Right hindlimb (tissue), 1 donor: ENCODE measurements around the gene GTPBP2.

Experiments
- DNase-seq: peaks from one replicate; pipeline ENCODE4 v3.0.0-alpha.2; 2018

GTPBP2 gene

DNA sequence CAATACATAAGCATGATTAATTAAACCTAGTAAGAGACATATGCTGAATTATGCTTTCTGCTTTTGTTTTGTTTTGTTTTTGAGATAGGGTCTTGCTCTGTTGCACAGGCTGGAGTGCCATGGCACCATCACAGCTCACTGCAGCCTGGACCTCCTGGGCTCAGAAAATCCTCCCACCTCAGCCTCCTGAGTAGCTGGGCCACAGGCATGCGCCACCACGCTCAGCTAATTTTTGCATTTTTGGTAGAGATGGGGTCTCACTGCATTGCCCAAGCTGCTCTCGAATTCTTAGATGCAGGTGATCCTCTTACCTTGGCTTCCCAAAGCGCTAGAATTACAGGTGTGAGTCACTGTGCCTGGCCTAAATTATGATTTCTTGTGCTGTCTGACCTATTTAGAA lies 57.0 kb downstream of the GTPBP2 start:
- no peak for DNase-seq

DNA sequence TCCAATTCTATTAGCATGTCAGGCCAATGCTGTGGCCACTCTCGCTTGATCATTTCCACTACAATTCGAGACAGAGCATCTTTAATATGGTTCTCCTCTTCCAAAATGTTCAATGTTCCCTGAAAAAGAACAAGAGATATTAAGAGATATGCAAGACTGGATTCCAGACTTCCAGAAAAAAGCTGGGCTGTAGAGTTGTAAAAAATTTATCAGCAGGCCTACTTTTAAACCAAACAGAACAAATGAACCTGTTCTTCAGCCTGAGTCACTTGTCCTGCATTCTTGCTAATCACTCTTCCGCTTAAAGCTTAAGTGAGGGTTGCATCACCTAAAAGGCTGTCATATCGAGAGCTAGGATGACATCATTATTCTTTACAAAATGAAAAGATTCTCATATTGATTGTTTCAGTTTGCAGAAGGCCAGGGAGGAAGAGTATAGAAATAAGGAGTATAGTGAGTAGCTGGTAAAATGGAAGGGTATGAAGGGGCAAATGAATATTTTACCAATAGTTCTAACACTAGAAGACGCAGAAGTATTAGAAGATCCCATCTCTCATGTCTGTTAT lies 58.1 kb downstream of the GTPBP2 start:
- DNase-seq: no peak
